NT2/D1 (cell line): ENCODE measurements around the gene STX8.

Source experiments
- DNase-seq: peaks from one replicate; pipeline ENCODE4 v3.0.0-alpha.2; 2011; ENCODE audit warnings: low read depth, low spot score
- H3K27me3 ChIP-seq: 2 replicates; pipeline ENCODE4 v1.6.0; 2011; ENCODE audit warnings: mild to moderate bottlenecking; ENCODE audit not compliant: insufficient read length, insufficient read depth
- H3K36me3 ChIP-seq: 2 replicates; pipeline ENCODE4 v1.6.1; 2011; ENCODE audit warnings: mild to moderate bottlenecking, low read length, mixed read lengths; ENCODE audit not compliant: insufficient read depth, insufficient read length
- H3K4me1 ChIP-seq: 2 replicates; pipeline ENCODE4 v1.5.1; 2011; ENCODE audit not compliant: insufficient read depth, insufficient read length
- H3K4me3 ChIP-seq: 2 replicates; pipeline ENCODE4 v1.5.1; 2011; ENCODE audit warnings: low read depth; ENCODE audit not compliant: insufficient read length
- H3K9ac ChIP-seq: 2 replicates; pipeline ENCODE4 v1.6.0; 2011; ENCODE audit warnings: low read depth; ENCODE audit not compliant: insufficient read length
- H3K9me3 ChIP-seq: 2 replicates; pipeline ENCODE4 v1.5.1; 2011; ENCODE audit warnings: mild to moderate bottlenecking, low read length; ENCODE audit not compliant: insufficient read depth
- SUZ12 ChIP-seq: IDR thresholded peaks from 2 replicates; pipeline ENCODE4 v1.6.1; 2011; ENCODE audit not compliant: insufficient read length, insufficient read depth; ENCODE audit errors: extremely low read depth
- YY1 ChIP-seq: IDR thresholded peaks from 2 replicates; pipeline ENCODE4 v1.6.1; 2011; ENCODE audit not compliant: insufficient read length, insufficient read depth
- ZNF274 ChIP-seq: IDR thresholded peaks from 2 replicates; pipeline ENCODE4 v1.6.1; 2011; ENCODE audit warnings: mild to moderate bottlenecking, low read depth, low read length

The STX8 gene

DNA sequence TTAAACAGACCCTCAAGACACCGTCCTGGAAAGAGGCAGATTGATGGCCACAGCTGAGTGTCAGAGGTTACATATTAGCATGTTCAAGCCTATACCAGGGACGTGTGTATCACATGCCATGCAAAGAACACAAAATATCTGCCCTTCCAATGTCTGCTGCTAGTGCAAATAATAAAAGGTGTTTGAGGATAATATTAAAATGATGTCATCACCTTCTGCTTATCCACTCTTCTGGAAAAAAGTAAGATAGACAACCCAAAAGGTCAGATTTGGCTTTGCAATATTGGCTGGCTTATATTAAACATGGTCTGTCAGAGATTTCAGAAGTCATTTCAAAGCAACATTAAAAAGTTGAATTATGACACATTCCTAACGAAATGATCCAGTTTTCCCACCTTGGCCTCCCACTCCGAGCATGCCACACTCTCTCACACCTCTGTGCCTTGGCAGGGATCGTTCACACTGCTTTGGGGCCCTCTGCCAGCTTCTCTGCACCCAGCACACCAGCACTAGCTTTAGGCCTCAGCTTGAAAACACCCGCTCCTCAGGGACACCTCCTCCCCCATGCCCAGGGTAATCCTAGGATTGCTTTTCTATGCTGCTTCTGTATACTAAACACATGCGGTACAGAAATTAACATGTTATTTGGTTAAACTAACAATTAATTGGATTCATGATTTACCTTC lies 306.1 kb downstream of the STX8 start:
- Histone ChIP-seq H3K9ac (no peak overlapping the region), H3K27me3 (no peaks in the 10 kb centered on the region), H3K4me3 (no peak overlapping the region), H3K9me3 (no peaks in the 10 kb centered on the region), H3K4me1 (peaks cover 2% of the 10 kb centered on the region), H3K36me3 (no peaks in the 10 kb centered on the region)
- DNase-seq = no peak
- TF ChIP-seq YY1 (no peak), SUZ12 (no peak), ZNF274 (no peak)

DNA sequence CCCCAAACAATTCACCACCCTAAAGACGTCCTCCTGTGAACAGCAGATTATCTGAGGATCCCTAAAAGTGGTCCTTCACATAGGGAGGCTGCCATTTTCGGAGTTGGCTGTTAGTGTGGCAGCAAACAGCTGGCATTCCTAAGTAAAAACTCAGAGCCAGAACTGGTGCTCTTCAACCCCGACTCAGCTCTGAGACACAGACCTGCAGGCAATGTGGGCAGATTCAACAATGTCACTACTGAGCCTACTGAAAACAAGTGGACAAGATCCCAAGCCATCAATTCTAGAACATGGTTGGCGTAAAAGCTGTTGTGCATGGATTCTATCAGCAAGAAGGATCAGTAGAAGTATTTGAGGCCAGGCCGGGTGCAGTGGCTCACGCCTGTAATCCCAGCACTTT lies 307.1 kb downstream of the STX8 start:
- H3K9ac ChIP-seq = no peak overlapping the region
- DNase-seq = no peak
- H3K36me3 ChIP-seq = no peaks in the 10 kb centered on the region
- no peak overlapping the region for H3K4me3 ChIP-seq
- no peaks in the 10 kb centered on the region for H3K27me3 ChIP-seq
- TF ChIP-seq YY1 (no peak), SUZ12 (no peak), ZNF274 (no peak)
- peaks cover 2% of the 10 kb centered on the region for H3K4me1 ChIP-seq
- H3K9me3 ChIP-seq = no peaks in the 10 kb centered on the region

DNA sequence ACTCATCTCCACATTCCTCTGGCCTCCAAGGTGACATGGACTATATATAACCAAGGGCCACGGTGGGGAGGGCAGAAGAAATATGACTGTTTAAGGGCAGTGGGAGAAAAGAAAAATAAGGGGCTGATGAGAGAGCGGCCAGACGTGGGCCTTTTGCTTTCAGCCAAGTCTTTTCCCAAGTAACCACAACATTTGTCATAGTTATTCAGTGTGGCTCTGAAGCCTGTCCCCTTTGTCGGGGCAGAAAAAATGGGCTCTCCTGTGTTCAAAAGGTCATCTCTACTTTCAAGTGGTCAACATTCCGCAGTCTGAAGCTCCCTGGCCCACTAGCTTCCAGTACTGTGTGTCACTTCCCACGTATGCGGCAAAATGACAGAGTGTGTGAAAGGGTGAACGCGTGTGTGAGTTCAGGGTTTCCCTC lies 308.9 kb downstream of the STX8 start:
- no peaks in the 10 kb centered on the region for H3K4me1 ChIP-seq
- no peak for DNase-seq
- H3K9ac ChIP-seq = no peak overlapping the region
- TF ChIP-seq ZNF274 = no peak
- no peak for TF ChIP-seq SUZ12
- no peak for TF ChIP-seq YY1
- no peaks in the 10 kb centered on the region for H3K36me3 ChIP-seq
- H3K9me3 ChIP-seq = no peaks in the 10 kb centered on the region
- H3K4me3 ChIP-seq = no peak overlapping the region
- H3K27me3 ChIP-seq = no peaks in the 10 kb centered on the region

DNA sequence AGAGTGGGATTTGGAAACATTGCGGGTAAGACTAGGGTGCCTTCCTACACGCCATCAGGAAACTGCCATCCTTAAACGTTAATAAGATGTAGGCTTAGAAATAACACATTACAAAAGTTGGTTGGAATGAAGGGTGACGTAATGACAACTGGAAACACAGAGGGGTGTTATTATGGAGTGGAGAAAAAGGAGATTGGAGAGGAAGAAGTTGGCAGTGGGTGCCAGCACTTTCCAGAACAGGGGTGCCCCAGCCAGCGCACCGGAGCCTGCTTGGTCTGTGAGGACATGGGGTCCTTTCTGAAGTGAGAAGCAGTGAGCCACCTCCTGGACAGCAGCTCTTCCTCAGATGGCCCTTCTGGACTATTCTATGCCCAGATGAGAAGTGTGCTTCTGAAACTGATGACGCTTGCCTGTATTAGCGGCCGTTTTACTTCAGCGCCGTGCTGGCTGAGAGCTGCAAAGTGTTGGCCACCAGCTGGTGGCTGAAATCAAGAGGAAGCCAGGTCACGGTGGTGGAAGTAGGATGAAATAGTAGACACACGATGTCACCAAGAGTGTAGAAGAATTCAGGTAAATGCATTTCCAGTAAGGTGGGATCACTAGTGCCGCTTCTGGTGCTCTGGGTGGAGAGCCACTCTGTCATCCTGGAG lies 309.5 kb downstream of the STX8 start:
- no peaks in the 10 kb centered on the region for H3K4me1 ChIP-seq
- H3K9me3 ChIP-seq = no peaks in the 10 kb centered on the region
- H3K9ac ChIP-seq = no peak overlapping the region
- no peak for DNase-seq
- H3K36me3 ChIP-seq = no peaks in the 10 kb centered on the region
- H3K4me3 ChIP-seq = no peak overlapping the region
- no peak for TF ChIP-seq SUZ12
- TF ChIP-seq ZNF274 = no peak
- no peak for TF ChIP-seq YY1
- no peaks in the 10 kb centered on the region for H3K27me3 ChIP-seq

DNA sequence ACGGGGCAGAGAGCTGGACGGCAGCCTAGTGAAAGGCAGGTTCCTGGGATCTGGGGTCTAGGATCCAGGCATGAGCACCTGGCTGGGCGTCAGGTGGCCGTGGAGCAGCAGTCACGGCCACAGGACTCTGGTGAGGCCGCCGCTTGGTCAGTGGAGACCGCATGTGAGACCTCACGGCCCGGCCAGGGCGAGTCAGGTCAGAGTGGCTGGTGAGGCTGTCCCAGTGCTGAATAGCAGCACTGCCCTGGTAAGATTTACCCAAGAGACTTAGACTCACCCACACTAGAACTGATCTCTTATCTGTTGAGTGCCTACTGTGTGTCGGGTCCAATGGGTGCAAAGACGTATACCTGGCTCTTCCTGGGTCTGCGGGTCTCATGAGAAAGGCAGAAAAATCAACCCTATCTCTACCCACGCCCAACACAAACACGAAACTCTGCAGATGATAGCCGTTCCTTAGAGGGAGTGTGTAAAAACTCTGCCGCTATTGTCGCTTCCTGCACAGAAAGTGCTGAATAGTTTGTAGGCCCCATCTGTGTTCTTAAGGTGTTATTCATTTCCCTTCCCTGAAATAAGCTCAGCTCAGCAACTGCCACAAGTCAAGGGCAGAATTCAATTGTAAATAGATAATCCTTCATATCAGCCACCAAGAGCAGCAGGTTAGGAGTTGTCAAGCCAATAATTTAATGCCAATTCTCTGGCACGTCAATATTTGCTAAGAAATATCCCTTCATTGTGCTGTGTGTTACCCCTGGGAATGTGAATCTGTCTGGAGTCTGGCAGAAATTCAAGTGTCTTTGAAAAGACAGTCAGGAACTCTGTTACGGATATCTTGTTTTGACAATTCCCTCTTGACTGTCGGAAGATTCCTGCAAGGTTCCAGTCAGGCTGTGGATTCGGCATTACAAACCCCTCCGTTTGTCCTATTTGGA lies 314.3 kb downstream of the STX8 start:
- Histone ChIP-seq H3K4me3 (no peak overlapping the region), H3K36me3 (no peaks in the 10 kb centered on the region), H3K9me3 (no peaks in the 10 kb centered on the region), H3K4me1 (no peaks in the 10 kb centered on the region), H3K27me3 (no peaks in the 10 kb centered on the region), H3K9ac (no peak overlapping the region)
- no peak for TF ChIP-seq ZNF274
- TF ChIP-seq YY1 = no peak
- TF ChIP-seq SUZ12 = no peak
- no peak for DNase-seq

DNA sequence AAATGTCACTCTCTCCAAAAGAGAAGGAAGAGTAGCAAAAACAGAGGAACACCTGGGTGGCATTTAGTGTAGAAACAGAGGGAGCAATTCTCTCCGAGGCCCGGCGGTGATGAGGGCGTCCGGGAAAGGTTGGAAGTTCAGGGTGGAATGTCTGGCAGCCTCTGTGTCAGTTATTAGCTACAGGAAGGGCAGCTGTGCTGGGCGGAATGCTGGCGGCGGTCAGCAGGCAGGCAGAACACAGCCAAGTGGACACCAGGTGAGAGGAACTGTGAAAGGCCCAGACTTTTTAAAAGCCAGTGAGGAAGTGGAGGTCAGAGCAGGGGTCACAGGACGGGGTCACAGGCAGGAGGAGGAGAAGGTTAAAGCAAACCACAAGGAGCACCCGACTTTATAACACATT lies 316.2 kb downstream of the STX8 start:
- no peak overlapping the region for H3K4me3 ChIP-seq
- H3K9me3 ChIP-seq = no peaks in the 10 kb centered on the region
- H3K4me1 ChIP-seq = no peaks in the 10 kb centered on the region
- TF ChIP-seq YY1 (no peak), ZNF274 (no peak), SUZ12 (no peak)
- H3K36me3 ChIP-seq = no peaks in the 10 kb centered on the region
- H3K9ac ChIP-seq = no peak overlapping the region
- H3K27me3 ChIP-seq = no peaks in the 10 kb centered on the region
- no peak for DNase-seq
